HepG2 (cell line): ENCODE data around the gene CD2AP. TPM values are rescaled to one million over a fixed set of nuclear protein-coding genes. Genes with fewer than 3 reads are reported as not detected.

Experiments used
- ATAC-seq: fragments of 200-7000 bp; cut with Tn5 transposase; 3 replicates; pipeline ENCODE4 v1.9.1; 2020; ENCODE audit warnings: mild to moderate bottlenecking, moderate library complexity
- BruUV-seq: library from RNA; stranded (reverse); fragments of 400-500 nt; replicated peaks from 2 replicates; lab custom pipeline; 2021; lab: Mats Ljungman, UMichigan
- CTCF ChIA-PET: fragments of 300-600 bp; formaldehyde crosslinking; extraction: SDS; loops from one replicate; lab custom pipeline; 2021; ENCODE audit warnings: low total read pairs, inconsistent platforms, low intra/inter-chr PET ratio; lab: Yijun Ruan, JAX
- POLR2A ChIA-PET: fragments of 350-600 bp; sonication (Branson Sonifier 250); formaldehyde crosslinking; loops from one replicate; lab custom pipeline; 2020; ENCODE audit warnings: antibody characterized with exemption, inconsistent platforms; lab: Yijun Ruan, JAX
- DNase-seq: peaks from one replicate; pipeline ENCODE4 v3.0.0-alpha.2; 2015; ENCODE audit warnings: low spot score
- FAIRE-seq: peaks from 3 replicates; lab custom pipeline; 2011; peaks lifted over from hg19 to GRCh38; lab: Jason Lieb, UNC
- H2AFZ ChIP-seq: one replicate; pipeline ENCODE4 v1.6.1; 2011; ENCODE audit warnings: low read length, inconsistent platforms
- H3K27ac ChIP-seq: fragments of 300-600 bp; 3 replicates; pipeline ENCODE4 v1.8.0; 2011; ENCODE audit warnings: mixed run types, mild to moderate bottlenecking, mixed read lengths, low read length, inconsistent platforms; ENCODE audit not compliant: insufficient read depth; ENCODE audit errors: extremely low read length
- H3K27me3 ChIP-seq, 2 experiments: fragments of 200-600 bp in 1 of 2; 2 replicates in 1 of 2; 3 replicates in 1 of 2; pipeline versions ENCODE4 v1.6.0 to v1.8.0; 2011; ENCODE audit warnings: low read length in 2 of 2, mild to moderate bottlenecking in 2 of 2, moderate library complexity in 2 of 2, inconsistent platforms in 1 of 2; ENCODE audit not compliant: insufficient read depth in 2 of 2, control insufficient read depth in 1 of 2
- H3K36me3 ChIP-seq, 2 experiments: fragments of 200-600 bp in 1 of 2; replicated peaks in 1 of 2; 2 replicates in 1 of 2; 3 replicates in 1 of 2; pipeline versions ENCODE4 v1.5.1 to v1.8.0; 2011; ENCODE audit warnings: low read length in 2 of 2, inconsistent platforms in 1 of 2; ENCODE audit not compliant: insufficient read depth in 2 of 2, control insufficient read depth in 1 of 2
- H3K4me1 ChIP-seq: 2 replicates; pipeline ENCODE4 v1.5.1; 2012; ENCODE audit warnings: low read length, inconsistent platforms; ENCODE audit not compliant: insufficient read depth
- H3K4me2 ChIP-seq: 2 replicates; pipeline ENCODE4 v1.6.0; 2011; ENCODE audit warnings: low read depth, low read length, inconsistent platforms
- H3K4me3 ChIP-seq, 3 experiments: fragments of 200-600 bp in 1 of 3; sonication (generic), shearing (Covaris generic) in 1 of 3; replicated peaks in 1 of 3; 2 replicates each; pipeline ENCODE4 v1.5.1; 2011 to 2016; ENCODE audit warnings: low read length in 3 of 3, inconsistent platforms in 2 of 3, low read depth in 2 of 3, mild to moderate bottlenecking in 2 of 3, control low read depth in 1 of 3, mixed read lengths in 1 of 3; ENCODE audit not compliant: insufficient read depth in 1 of 3
- H3K79me2 ChIP-seq: one replicate; pipeline ENCODE4 v1.6.1; 2011; ENCODE audit warnings: low read length, inconsistent platforms; ENCODE audit not compliant: insufficient read depth
- H3K9ac ChIP-seq: 2 replicates; pipeline ENCODE4 v1.6.0; 2011; ENCODE audit warnings: mild to moderate bottlenecking, low read depth, low read length, inconsistent platforms; ENCODE audit not compliant: insufficient read depth
- H3K9me3 ChIP-seq: 2 replicates; pipeline ENCODE4 v1.5.1; 2012; ENCODE audit warnings: mild to moderate bottlenecking, low read length
- H4K20me1 ChIP-seq: 2 replicates; pipeline ENCODE4 v1.6.0; 2011; ENCODE audit warnings: inconsistent platforms, mild to moderate bottlenecking, low read length, moderate library complexity; ENCODE audit not compliant: insufficient read depth
- CREB3 ChIP-seq: sonication (generic); formaldehyde crosslinking; IDR thresholded peaks from 2 replicates; pipeline ENCODE4 v1.5.0; 2020; ENCODE audit warnings: missing genetic modification reagents
- DNMT3B ChIP-seq: conservative IDR thresholded peaks from 2 replicates; pipeline ENCODE4 v1.6.1; 2016; ENCODE audit warnings: missing biosample characterization, control low read depth
- FOXC1 ChIP-seq: sonication (generic); formaldehyde crosslinking; IDR thresholded peaks from 2 replicates; pipeline ENCODE4 v1.8.0; 2022; ENCODE audit warnings: mild to moderate bottlenecking, missing genetic modification reagents, borderline replicate concordance
- FUBP1 ChIP-seq: sonication (generic); formaldehyde crosslinking; IDR thresholded peaks from 2 replicates; pipeline ENCODE4 v1.5.1; 2020; ENCODE audit warnings: missing genetic modification reagents, mild to moderate bottlenecking, borderline replicate concordance
- HDAC6 ChIP-seq: fragments of 200-600 bp; sonication (generic); IDR thresholded peaks from 2 replicates; pipeline ENCODE4 v1.7.0; 2017; ENCODE audit warnings: mild to moderate bottlenecking, antibody characterized with exemption, low read length, low read depth
- IRX3 ChIP-seq: sonication (generic); formaldehyde crosslinking; IDR thresholded peaks from 2 replicates; pipeline ENCODE4 v1.8.1; 2023; ENCODE audit warnings: mild to moderate bottlenecking, low read depth, missing genetic modification reagents, borderline replicate concordance
- KMT2A ChIP-seq: sonication (generic); formaldehyde crosslinking; IDR thresholded peaks from 2 replicates; pipeline ENCODE4 v1.4.0; 2020; ENCODE audit warnings: missing genetic modification reagents
- PBX3 ChIP-seq: sonication (generic); formaldehyde crosslinking; IDR thresholded peaks from 2 replicates; pipeline ENCODE4 v1.8.1; 2023; ENCODE audit warnings: missing genetic modification reagents, inconsistent platforms, borderline replicate concordance
- PTBP1 ChIP-seq: fragments of 200-400 bp; formaldehyde crosslinking; IDR thresholded peaks from 2 replicates; pipeline ENCODE4 v1.6.1; 2018; ENCODE audit warnings: low read length, low read depth; ENCODE audit not compliant: poor library complexity, severe bottlenecking
- ZNF264 ChIP-seq: sonication (generic); formaldehyde crosslinking; IDR thresholded peaks from 2 replicates; pipeline ENCODE4 v1.4.0; 2020; ENCODE audit warnings: missing genetic modification reagents
- ZNF354B ChIP-seq: sonication (generic); formaldehyde crosslinking; IDR thresholded peaks from 2 replicates; pipeline ENCODE4 v1.8.0; 2022; ENCODE audit warnings: mild to moderate bottlenecking, missing genetic modification reagents
- ZNF576 ChIP-seq: sonication (generic); formaldehyde crosslinking; IDR thresholded peaks from 2 replicates; pipeline ENCODE4 v1.4.0; 2020; ENCODE audit warnings: mild to moderate bottlenecking, missing genetic modification reagents
- ZNF616 ChIP-seq: sonication (generic); formaldehyde crosslinking; IDR thresholded peaks from 2 replicates; pipeline ENCODE4 v1.5.0; 2020; ENCODE audit warnings: low read depth, mild to moderate bottlenecking, missing genetic modification reagents
- ZNF788 ChIP-seq: sonication (generic); formaldehyde crosslinking; IDR thresholded peaks from 2 replicates; pipeline ENCODE4 v1.5.0; 2020; ENCODE audit warnings: mild to moderate bottlenecking, missing genetic modification reagents, borderline replicate concordance
- WGBS: methylation state at CpG from one replicate; pipeline ENCODE4 v1.1.6; 2017; ENCODE audit warnings: low lambda C conversion rate; 5-methylcytosine and 5-hydroxymethylcytosine counted together
- in situ Hi-C: cut with HindIII; loops from 2 replicates; pipeline ENCODE4 v1.10.0; 2017; ENCODE audit warnings: low pct_unique_long_range_greater_than_20kb; ENCODE audit not compliant: extremely low pct_ligation_motif_present
- intact Hi-C: fragments of 100-400 bp; cut with micrococcal nuclease; formaldehyde crosslinking; loops from one replicate; pipeline ENCODE4 v1.10.0; 2022; ENCODE audit not compliant: unreplicated experiment
- polyA plus RNA-seq, 8 experiments: library from polyadenylated mRNA; depleted of rRNA in 3 of 8; stranded (reverse) in 7 of 8; unstranded in 1 of 8; fragments of >200 nt; fragmentation: Illumina TruSeq in 4 of 8; extraction: Trizol in 4 of 8; gene quantifications; 2 replicates each; pipeline versions ENCODE4 v1.2.1 to v1.2.3, GENCODE V29; 2011 to 2016; ENCODE audit warnings: low read depth in 4 of 8, missing spikeins in 1 of 8, mixed read lengths in 1 of 8; ENCODE audit not compliant: insufficient read depth in 1 of 8
- total RNA-seq, 5 experiments: library from RNA; depleted of rRNA; stranded (reverse); fragments of >200 nt; fragmentation: Illumina TruSeq; extraction: Trizol; gene quantifications; 2 replicates each; pipeline ENCODE4 v1.2.3, GENCODE V29; 2016; ENCODE audit warnings: low read depth in 1 of 5

CD2AP gene
- total and polyA plus RNA-seq, 2 of the 13 experiments (the other 11 are each of a cell fraction or from before 2014, with no cell fraction given) = 8.6 to 31.9 TPM

DNA sequence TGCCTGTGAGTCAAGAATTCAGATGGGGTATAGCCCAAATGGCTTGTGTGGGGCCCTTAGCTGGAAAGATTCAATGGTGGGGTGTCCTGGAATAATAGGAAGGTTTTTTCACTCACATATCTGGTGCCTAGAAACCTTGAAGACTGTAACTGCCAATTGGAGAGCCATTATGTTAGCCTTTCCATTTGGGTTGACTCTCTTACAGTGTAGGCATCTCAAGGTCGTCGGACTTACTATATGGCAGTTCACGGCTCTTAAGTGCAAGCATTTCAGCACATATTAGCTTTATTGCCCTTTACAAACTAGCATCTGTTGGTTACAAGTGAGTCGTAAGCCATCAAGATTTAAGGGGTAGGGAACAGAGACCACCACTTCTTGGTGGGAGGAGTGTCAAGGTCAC, 74.1 kb downstream of the CD2AP start:
- no peak overlapping the region for H3K9ac ChIP-seq
- H3K79me2 ChIP-seq = no peaks in the 10 kb centered on the region
- 99% methylated on average over 4 of the region's 4 CpGs for WGBS
- no peak overlapping the region for H2AFZ ChIP-seq
- ATAC-seq (no peak), DNase-seq (no peak), FAIRE-seq (no peak)
- H4K20me1 ChIP-seq = no peaks in the 10 kb centered on the region
- peaks cover 0 to 33% of the 10 kb centered on the region in 2 experiments; a peak in 3 of 5 replicates for H3K36me3 ChIP-seq
- H3K27ac ChIP-seq = no peak overlapping the region
- TF ChIP-seq IRX3 (no peak), KMT2A (CRISPR knock-in tag) (no peak), PBX3 (CRISPR knock-in tag) (no peak)
- no TSS peak for BruUV-seq
- no peaks in the 10 kb centered on the region for H3K27me3 ChIP-seq
- H3K4me2 ChIP-seq = no peak overlapping the region
- intact Hi-C loops (no loop called here), in situ Hi-C loops (no loop called here)
- ChIA-PET CTCF (no interaction called here), POLR2A (no interaction called here)
- H3K9me3 ChIP-seq = no peaks in the 10 kb centered on the region
- no peak overlapping the region for H3K4me3 ChIP-seq
- no peaks in the 10 kb centered on the region for H3K4me1 ChIP-seq

GRCh38 chr6:47552319-47552718, 74.7 kb downstream of the CD2AP start:
- Histone ChIP-seq H3K27me3 (no peaks in the 10 kb centered on the region), H3K9me3 (no peaks in the 10 kb centered on the region), H3K4me3 (no peak overlapping the region), H2AFZ (no peak overlapping the region), H3K9ac (no peak overlapping the region), H3K4me2 (no peak overlapping the region), H3K79me2 (no peaks in the 10 kb centered on the region), H3K36me3 (peaks cover 0 to 30% of the 10 kb centered on the region in 2 experiments; a peak in 2 of 5 replicates), H4K20me1 (no peaks in the 10 kb centered on the region), H3K27ac (no peak overlapping the region), H3K4me1 (no peaks in the 10 kb centered on the region)
- DNase-seq (no peak), ATAC-seq (no peak), FAIRE-seq (no peak)
- WGBS = 97% methylated on average over 2 of the region's 2 CpGs
- no TSS peak for BruUV-seq
- in situ Hi-C loops (no loop called here), intact Hi-C loops (no loop called here)
- CTCF ChIA-PET = no interaction called here
- POLR2A ChIA-PET = no interaction called here
- TF ChIP-seq FUBP1 (CRISPR knock-in tag) (no peak), ZNF788 (no peak), ZNF616 (CRISPR knock-in tag) (no peak), PTBP1 (no peak), ZNF264 (CRISPR knock-in tag) (no peak), HDAC6 (no peak), FOXC1 (CRISPR knock-in tag) (no peak), DNMT3B (CRISPR knock-in tag) (no peak), ZNF576 (CRISPR knock-in tag) (no peak), CREB3 (no peak), ZNF354B (CRISPR knock-in tag) (no peak)
